Measurements from ENCODE around the gene ADIRF. TPM values are rescaled to one million over a fixed set of nuclear protein-coding genes. Genes with fewer than 3 reads are reported as not detected.
A peak's percentile ranks its signal among the peaks of the same experiment; 100 is the strongest.

The ADIRF gene
- total and polyA plus RNA-seq, 9 of the 15 experiments (the other 6 are each of a cell fraction or from before 2014, with no cell fraction given), result 0.08 TPM; not detected in 8

DNA sequence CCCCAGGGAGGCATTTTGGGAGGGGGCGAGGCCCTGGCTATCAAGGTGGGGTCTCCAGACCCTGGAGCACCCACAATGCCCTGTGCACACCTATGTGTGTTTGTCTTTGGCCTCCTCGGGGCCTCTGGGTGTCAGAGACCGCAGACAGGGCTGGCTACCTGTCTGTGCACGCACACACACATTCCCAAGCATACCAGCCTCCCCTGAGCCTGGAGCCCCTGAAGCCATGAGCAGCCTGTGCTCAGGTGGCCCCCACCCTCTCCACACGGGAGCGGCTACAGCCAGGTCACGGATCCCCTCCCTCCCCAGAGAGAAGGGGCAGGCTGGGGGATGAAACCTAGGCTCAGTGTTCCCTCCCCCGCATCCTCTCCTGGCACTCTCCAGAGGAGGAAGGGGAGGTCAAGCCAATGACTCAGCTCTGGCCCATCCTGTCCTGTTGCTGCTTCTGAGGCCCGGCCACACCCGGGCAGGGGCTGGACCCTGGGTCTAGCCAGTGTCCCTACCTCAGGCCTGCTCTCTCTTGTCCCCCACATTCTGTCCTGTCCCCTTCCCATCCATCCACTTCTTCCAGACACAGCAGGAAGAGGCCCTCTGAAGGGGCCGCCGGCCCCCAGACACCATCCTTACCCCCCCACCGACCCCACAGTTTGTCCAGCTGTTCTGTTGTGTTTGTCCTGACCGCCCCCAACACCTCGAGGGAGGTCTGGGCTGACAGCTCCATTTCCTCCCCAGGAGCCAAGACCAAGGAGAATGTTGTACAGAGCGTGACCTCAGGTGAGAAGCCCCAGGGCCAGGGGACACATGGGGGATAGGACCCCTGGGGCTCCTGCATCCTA, 9.2 kb upstream of the ADIRF start (continued):
- TF ChIP-seq, protein P1, sequence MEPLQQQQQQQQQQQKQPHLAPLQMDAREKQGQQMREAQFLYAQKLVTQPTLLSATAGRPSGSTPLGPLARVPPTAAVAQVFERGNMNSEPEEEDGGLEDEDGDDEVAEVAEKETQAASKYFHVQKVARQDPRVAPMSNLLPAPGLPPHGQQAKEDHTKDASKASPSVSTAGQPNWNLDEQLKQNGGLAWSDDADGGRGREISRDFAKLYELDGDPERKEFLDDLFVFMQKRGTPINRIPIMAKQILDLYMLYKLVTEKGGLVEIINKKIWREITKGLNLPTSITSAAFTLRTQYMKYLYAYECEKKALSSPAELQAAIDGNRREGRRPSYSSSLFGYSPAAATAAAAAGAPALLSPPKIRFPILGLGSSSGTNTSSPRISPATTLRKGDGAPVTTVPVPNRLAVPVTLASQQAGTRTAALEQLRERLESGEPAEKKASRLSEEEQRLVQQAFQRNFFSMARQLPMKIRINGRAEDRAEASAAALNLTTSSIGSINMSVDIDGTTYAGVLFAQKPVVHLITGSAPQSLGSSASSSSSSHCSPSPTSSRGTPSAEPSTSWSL (CRISPR knock-in tag; IDR thresholded peaks at IDR 0.05; ENCODE audit: borderline replicate concordance), result no peak

DNA sequence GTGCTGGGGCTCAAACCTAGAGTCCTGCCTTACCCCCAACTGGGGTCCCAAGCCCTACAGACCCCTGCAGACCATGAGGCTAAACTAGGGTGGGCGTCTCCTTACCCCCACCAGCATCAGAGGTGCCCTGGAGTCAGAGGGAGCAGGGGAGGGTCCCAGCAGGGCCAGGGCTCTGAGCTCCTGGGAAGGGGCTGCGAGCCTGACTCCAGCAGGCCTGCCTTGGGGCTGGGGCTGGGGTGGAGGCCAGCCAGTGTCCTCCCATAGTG, 8.6 kb upstream of the ADIRF start:
- Histone ChIP-seq H3K9ac (ENCODE audit: insufficient read depth in 1 of 2, low read depth in 2 of 2, low read length in 2 of 2) (peak overlapping the region; percentile 79 to 90), H3K27ac (ENCODE audit: extremely low read depth, low read depth, low read length) (peak overlapping the region; percentile 91), H3K79me2 (ENCODE audit: control insufficient read depth, insufficient read depth, low read length) (peaks cover 17% of the 10 kb centered on the region; the same call in 2 of the 3 replicates), H3K9me3 (replicated peaks; ENCODE audit: control insufficient read depth, insufficient read depth, low read depth, low read length) (no peaks in the 10 kb centered on the region), H3K27me3 (ENCODE audit: control insufficient read depth in 2 of 2, insufficient read depth in 2 of 2, low read length in 2 of 2) (no peaks in the 10 kb centered on the region), H3K4me3 (peak overlapping the region; percentile 49), H4K20me1 (replicated peaks; ENCODE audit: control insufficient read depth, insufficient read depth, low read length) (no peaks in the 10 kb centered on the region), H3K4me2 (ENCODE audit: insufficient read depth, low read length) (peak overlapping the region; percentile 83), H3K36me3 (ENCODE audit: control insufficient read depth, insufficient read depth, low read length) (peaks cover 4% of the 10 kb centered on the region; the same call in 2 of the 3 replicates), H2AFZ (ENCODE audit: low read depth, low read length) (peak overlapping the region; percentile 83), H3K9me1 (ENCODE audit: control insufficient read depth, insufficient read depth, low read length) (no peaks in the 10 kb centered on the region), H3K4me1 (replicated peaks in 1 of 2; ENCODE audit: control insufficient read depth in 2 of 2, insufficient read depth in 2 of 2, low read length in 2 of 2) (peaks cover 58 to 88% of the 10 kb centered on the region in 2 experiments)
- DNase-seq (ENCODE audit: extremely low read depth in 1 of 4, low spot score in 3 of 4), result no peak
- TF ChIP-seq ZNF780A (CRISPR knock-in tag; IDR thresholded peaks at IDR 0.05) (no peak), NFRKB (IDR thresholded peaks at IDR 0.05; ENCODE audit: low read depth) (0 out of 2 replicates have a peak, but pooled peaks have one; percentile 54)
- in situ Hi-C loops (cut with MboI), result no loop called here
- BruUV-seq (replicated peaks), result TSS peak; percentile 54
- 20% methylated on average over 2 of the region's 2 CpGs for WGBS (ENCODE audit: insufficient coverage, low coverage, missing lambda C conversion rate)
- no peak for FAIRE-seq
- ATAC-seq, result no peak
- ChIA-PET POLR2A (interaction anchor here (0.6 kb wide), 1 partner anchor 221 kb away, joined by 3 read pairs; no protein-coding TSS in a partner anchor), CTCF (ENCODE audit: low intra/inter-chr PET ratio) (interaction anchor here (0.7 to 4.5 kb wide), 2 partner anchors 20 to 266 kb away, joined by 4 to 28 read pairs; no protein-coding TSS in a partner anchor)
- intact Hi-C loops (cut with micrococcal nuclease), result loop anchor here (1.0 kb wide), 2 partner anchors 20 to 271 kb away; no protein-coding TSS in a partner anchor

All from K562 (cell line).